ENCODE data around the gene CCSER1. TPM values are rescaled to one million over a fixed set of nuclear protein-coding genes. Genes with fewer than 3 reads are reported as not detected.

CCSER1 gene
- total RNA-seq, 8 experiments from 2014 or later: 6.9 to 59.5 (median 25.8) TPM

GRCh38 chr4:90995996-90996395 lies 868.8 kb downstream of the CCSER1 start:
- Histone ChIP-seq H3K27ac (no peak overlapping the region), H3K4me1 (replicated peaks in 1 of 2) (no peaks in the 10 kb centered on the region), H3K4me3 (no peak overlapping the region)
- in situ Hi-C loops (cut with MboI; ENCODE audit: low pct_unique_long_range_greater_than_20kb in 2 of 9, low sequenced_read_pairs in 9 of 9, unreplicated experiment in 9 of 9): no loop called here
- ATAC-seq (replicated peaks in 6 of 8): no peak
- WGBS, 10 experiments: 0 to 89% (median 75%) methylated on average over 1 of the region's 1 CpG; no CpG with 5 or more reads in 1 of the 10 experiments

DNA sequence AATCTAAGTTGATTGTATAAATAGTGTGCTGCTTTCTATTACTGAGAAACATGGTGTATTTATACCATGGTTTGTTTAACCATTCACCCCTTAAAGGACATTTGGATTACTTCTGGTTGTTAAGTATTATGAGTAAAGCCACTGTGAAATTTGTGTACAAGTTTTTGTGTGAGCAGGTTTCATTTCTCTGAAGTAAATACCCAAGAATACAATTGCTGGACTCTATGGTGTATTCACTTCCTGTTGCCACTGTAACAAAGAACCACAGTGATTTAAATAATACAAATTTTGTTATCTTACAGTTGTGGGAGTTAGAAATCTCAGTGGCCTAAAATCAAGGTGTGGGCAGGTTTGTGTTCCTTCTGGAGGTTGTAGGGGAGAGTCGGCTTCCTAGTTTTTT lies 869.6 kb downstream of the CCSER1 start:
- in situ Hi-C loops (cut with MboI; ENCODE audit: low pct_unique_long_range_greater_than_20kb in 2 of 9, low sequenced_read_pairs in 9 of 9, unreplicated experiment in 9 of 9): no loop called here
- Histone ChIP-seq H3K4me3 (no peak overlapping the region), H3K4me1 (replicated peaks in 1 of 2) (no peaks in the 10 kb centered on the region), H3K27ac (no peak overlapping the region)
- no peak for ATAC-seq (replicated peaks in 6 of 8)
- 0 to 100% (median 94%) methylated on average over 1 of the region's 1 CpG; no CpG with 5 or more reads in 4 of the 10 experiments for WGBS, 10 experiments

- H3K4me1 ChIP-seq (replicated peaks in 1 of 2): peaks cover 0 to 3% of the 10 kb centered on the region in 2 donors
- WGBS, 10 experiments: 0 to 94% (median 80%) methylated on average over 1 to 3 of the region's 3 CpGs; no CpG with 5 or more reads in 1 of the 10 experiments
- H3K27ac ChIP-seq: no peak overlapping the region
- no peak overlapping the region for H3K4me3 ChIP-seq
- no peak for ATAC-seq (replicated peaks in 6 of 8)
- in situ Hi-C loops (cut with MboI; ENCODE audit: low pct_unique_long_range_greater_than_20kb in 2 of 9, low sequenced_read_pairs in 9 of 9, unreplicated experiment in 9 of 9): no loop called here
Observed at GRCh38 chr4:91015861-91016260, 888.7 kb downstream of the CCSER1 start.

GRCh38 chr4:91019513-91019912 lies 892.3 kb downstream of the CCSER1 start:
- H3K4me3 ChIP-seq: no peak overlapping the region
- peak in 3 of 8 experiments; percentile 36 to 56 (median 44) for ATAC-seq (replicated peaks in 6 of 8)
- WGBS, 10 experiments: 0 to 86% (median 17%) methylated on average over 1 of the region's 1 CpG; no CpG with 5 or more reads in 2 of the 10 experiments
- H3K27ac ChIP-seq: no peak overlapping the region
- in situ Hi-C loops (cut with MboI; ENCODE audit: low pct_unique_long_range_greater_than_20kb in 2 of 9, low sequenced_read_pairs in 9 of 9, unreplicated experiment in 9 of 9): no loop called here
- peaks cover 0 to 3% of the 10 kb centered on the region in 2 donors for H3K4me1 ChIP-seq (replicated peaks in 1 of 2)

- no peaks in the 10 kb centered on the region for H3K4me1 ChIP-seq (replicated peaks in 1 of 2)
- H3K4me3 ChIP-seq: no peak overlapping the region
- peak in 1 of 8 experiments; percentile 17 for ATAC-seq (replicated peaks in 6 of 8)
- in situ Hi-C loops (cut with MboI; ENCODE audit: low pct_unique_long_range_greater_than_20kb in 2 of 9, low sequenced_read_pairs in 9 of 9, unreplicated experiment in 9 of 9): no loop called here
- H3K27ac ChIP-seq: no peak overlapping the region
Observed at GRCh38 chr4:91025241-91026148, 898.3 kb downstream of the CCSER1 start.

- no peak overlapping the region for H3K27ac ChIP-seq
- H3K4me3 ChIP-seq: no peak overlapping the region
- no peaks in the 10 kb centered on the region for H3K4me1 ChIP-seq (replicated peaks in 1 of 2)
- in situ Hi-C loops (cut with MboI; ENCODE audit: low pct_unique_long_range_greater_than_20kb in 2 of 9, low sequenced_read_pairs in 9 of 9, unreplicated experiment in 9 of 9): no loop called here
- WGBS, 10 experiments: 0 to 86% (median 67%) methylated on average over 1 of the region's 1 CpG; no CpG with 5 or more reads in 1 of the 10 experiments
- no peak for ATAC-seq (replicated peaks in 6 of 8)
Observed at GRCh38 chr4:91028228-91028627, 901.0 kb downstream of the CCSER1 start.

GRCh38 chr4:91031761-91032160 lies 904.6 kb downstream of the CCSER1 start:
- in situ Hi-C loops (cut with MboI; ENCODE audit: low pct_unique_long_range_greater_than_20kb in 2 of 9, low sequenced_read_pairs in 9 of 9, unreplicated experiment in 9 of 9): no loop called here

GRCh38 chr4:91032725-91033445 lies 905.7 kb downstream of the CCSER1 start:
- in situ Hi-C loops (cut with MboI; ENCODE audit: low pct_unique_long_range_greater_than_20kb in 2 of 9, low sequenced_read_pairs in 9 of 9, unreplicated experiment in 9 of 9): no loop called here
- WGBS, 10 experiments: 0 to 100% (median 56%) methylated on average over 1 to 4 of the region's 4 CpGs

More at GRCh38 chr4:91031761-91032160, 904.6 kb downstream of the CCSER1 start:
- no peak for ATAC-seq (replicated peaks in 6 of 8)
- Histone ChIP-seq H3K4me3 (no peak overlapping the region), H3K27ac (no peak overlapping the region), H3K4me1 (replicated peaks in 1 of 2) (no peaks in the 10 kb centered on the region)

GRCh38 chr4:91035276-91035675 lies 908.1 kb downstream of the CCSER1 start:
- no peak for ATAC-seq (replicated peaks in 6 of 8)
- H3K4me1 ChIP-seq (replicated peaks in 1 of 2): no peaks in the 10 kb centered on the region
- H3K4me3 ChIP-seq: no peak overlapping the region
- in situ Hi-C loops (cut with MboI; ENCODE audit: low pct_unique_long_range_greater_than_20kb in 2 of 9, low sequenced_read_pairs in 9 of 9, unreplicated experiment in 9 of 9): no loop called here
- 0 to 100% (median 90%) methylated on average over 2 of the region's 2 CpGs; no CpG with 5 or more reads in 5 of the 10 experiments for WGBS, 10 experiments
- H3K27ac ChIP-seq: no peak overlapping the region

More at GRCh38 chr4:91032725-91033445, 905.7 kb downstream of the CCSER1 start:
- no peak for ATAC-seq (replicated peaks in 6 of 8)
- H3K4me1 ChIP-seq (replicated peaks in 1 of 2): no peaks in the 10 kb centered on the region
- H3K27ac ChIP-seq: no peak overlapping the region
- no peak overlapping the region for H3K4me3 ChIP-seq

- 0 to 100% (median 89%) methylated on average over 1 of the region's 1 CpG; no CpG with 5 or more reads in 4 of the 10 experiments for WGBS, 10 experiments
- in situ Hi-C loops (cut with MboI; ENCODE audit: low pct_unique_long_range_greater_than_20kb in 2 of 9, low sequenced_read_pairs in 9 of 9, unreplicated experiment in 9 of 9): no loop called here
- Histone ChIP-seq H3K4me1 (replicated peaks in 1 of 2) (no peaks in the 10 kb centered on the region), H3K4me3 (no peak overlapping the region), H3K27ac (no peak overlapping the region)
- no peak for ATAC-seq (replicated peaks in 6 of 8)
Observed at GRCh38 chr4:91037951-91038350, 910.8 kb downstream of the CCSER1 start.

DNA sequence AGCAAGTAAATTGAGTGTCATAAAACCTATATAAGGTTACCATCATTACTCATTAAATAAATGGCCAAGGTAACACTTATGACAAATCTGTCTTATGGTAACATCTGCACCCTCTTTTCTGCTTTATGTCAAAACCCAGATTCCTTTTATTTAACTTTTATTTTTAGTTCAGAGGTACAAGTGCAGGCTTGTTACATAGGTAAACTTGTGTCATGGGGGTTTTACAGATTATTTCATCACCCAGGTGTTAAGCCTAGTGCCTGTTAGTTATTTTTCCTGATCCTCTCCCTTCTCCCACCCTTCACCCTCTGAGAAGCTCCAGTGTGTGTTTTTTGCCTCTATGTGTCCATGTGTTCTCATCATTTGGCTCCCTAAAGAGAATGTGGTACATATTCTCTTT lies 930.7 kb downstream of the CCSER1 start:
- no peak for ATAC-seq (replicated peaks in 6 of 8)
- in situ Hi-C loops (cut with MboI; ENCODE audit: low pct_unique_long_range_greater_than_20kb in 2 of 9, low sequenced_read_pairs in 9 of 9, unreplicated experiment in 9 of 9): no loop called here
- Histone ChIP-seq H3K4me3 (no peak overlapping the region), H3K4me1 (replicated peaks in 1 of 2) (peaks cover 2 to 4% of the 10 kb centered on the region in 2 donors), H3K27ac (no peak overlapping the region)

- H3K4me3 ChIP-seq: no peak overlapping the region
- in situ Hi-C loops (cut with MboI; ENCODE audit: low pct_unique_long_range_greater_than_20kb in 2 of 9, low sequenced_read_pairs in 9 of 9, unreplicated experiment in 9 of 9): no loop called here
- no peak for ATAC-seq (replicated peaks in 6 of 8)
- H3K27ac ChIP-seq: no peak overlapping the region
- H3K4me1 ChIP-seq (replicated peaks in 1 of 2): peaks cover 2 to 4% of the 10 kb centered on the region in 2 donors
Observed at GRCh38 chr4:91058345-91058744, 931.2 kb downstream of the CCSER1 start.

GRCh38 chr4:91064157-91064853 lies 937.1 kb downstream of the CCSER1 start:
- WGBS, 10 experiments: 0 to 60% (median 11%) methylated on average over 1 to 2 of the region's 2 CpGs; no CpG with 5 or more reads in 3 of the 10 experiments
- H3K4me1 ChIP-seq (replicated peaks in 1 of 2): peaks cover 7 to 23% of the 10 kb centered on the region in 2 donors
- ATAC-seq (replicated peaks in 6 of 8): peak in 7 of 8 experiments; percentile 37 to 99 (median 98)
- peak overlapping the region in 1 of 2 donors; percentile 28 for H3K27ac ChIP-seq
- no peak overlapping the region for H3K4me3 ChIP-seq
- in situ Hi-C loops (cut with MboI; ENCODE audit: low pct_unique_long_range_greater_than_20kb in 2 of 9, low sequenced_read_pairs in 9 of 9, unreplicated experiment in 9 of 9): no loop called here
